GM19328 (cell line): ENCODE measurements around the gene ENHO.

Source experiments
- ATAC-seq: cut with Tn5 transposase; IDR thresholded peaks from one replicate; pipeline ENCODE4 v1.9.1; 2021; ENCODE audit warnings: mild to moderate bottlenecking, moderate library complexity; ENCODE audit not compliant: unreplicated experiment

ENHO gene

GRCh38 chr9:34555936-34556525 is 33.2 kb upstream of the ENHO start:
- ATAC-seq = no peak

DNA sequence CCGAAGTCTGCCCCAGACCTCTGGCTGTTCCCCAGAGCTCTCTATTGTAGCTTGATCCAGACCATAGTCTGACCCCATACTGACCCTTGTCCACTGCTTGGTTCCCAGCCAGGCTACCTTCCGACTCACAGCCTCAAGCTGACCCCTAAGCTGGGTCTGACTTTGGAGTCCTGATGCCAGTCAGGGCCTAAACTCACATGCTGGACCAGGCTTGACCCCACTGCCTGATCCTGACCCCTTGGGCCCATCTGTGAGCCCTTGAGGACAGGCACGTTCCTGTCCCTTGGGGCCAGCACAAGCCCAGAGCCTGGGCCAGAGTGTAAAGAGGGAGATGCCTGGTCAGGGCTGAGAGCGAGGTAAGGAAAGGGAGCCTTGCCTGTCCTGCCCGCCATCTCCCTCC is 32.7 kb upstream of the ENHO start:
- no peak for ATAC-seq

DNA sequence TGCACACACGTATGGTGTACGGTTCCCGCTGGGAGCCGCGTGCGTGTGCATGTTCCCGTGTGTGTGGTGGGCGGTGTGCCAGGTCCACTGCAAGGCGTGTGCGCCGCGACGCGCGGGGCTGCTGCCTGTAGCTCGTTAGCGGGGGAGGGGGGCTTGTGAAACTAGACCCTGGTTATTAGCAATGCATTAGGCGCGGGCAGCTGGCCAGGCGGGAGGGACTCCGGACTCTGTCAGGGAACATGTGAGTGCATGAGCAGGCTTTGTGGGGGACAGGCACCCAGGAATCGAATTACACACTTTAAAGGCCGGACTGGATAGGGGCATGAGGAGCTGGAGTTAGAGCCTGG is 32.2 kb upstream of the ENHO start:
- ATAC-seq = no peak

DNA sequence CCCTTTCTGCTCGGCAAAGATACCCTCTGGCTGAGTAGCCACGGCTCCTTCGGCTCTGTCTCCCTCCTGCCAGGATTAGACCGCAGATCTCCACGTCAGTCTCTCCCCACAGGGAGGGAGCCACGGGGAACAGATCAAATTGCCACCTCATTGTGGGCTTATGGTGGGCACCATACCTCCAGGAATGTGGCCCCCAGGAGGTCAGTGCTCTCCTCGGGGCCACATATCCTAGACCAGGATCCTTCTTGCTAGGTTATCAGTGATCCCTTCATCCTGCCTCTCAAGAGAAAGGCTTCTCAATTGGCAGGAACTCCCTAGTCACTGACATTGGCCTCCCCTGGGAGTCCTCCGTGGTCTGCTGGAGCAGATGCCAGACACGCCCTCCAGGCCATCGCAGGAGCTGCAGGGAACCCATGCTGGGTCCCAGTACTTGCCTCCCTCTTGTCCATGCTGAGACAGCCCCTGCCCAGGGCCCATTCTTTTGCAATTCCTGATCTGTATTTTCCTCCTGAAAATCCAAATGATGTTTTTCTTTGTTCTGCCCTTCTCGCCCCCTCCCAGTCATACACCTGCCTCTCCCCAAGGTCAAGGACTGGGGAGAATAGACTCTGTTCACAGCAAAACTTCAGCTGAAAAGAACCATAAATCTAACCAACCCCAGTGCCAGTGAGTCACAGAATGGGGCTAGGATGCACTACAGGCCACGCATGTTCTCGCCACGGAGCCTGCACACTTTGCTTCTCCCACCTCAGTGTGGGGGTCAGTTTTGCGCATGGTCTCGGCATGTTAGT is 31.6 kb upstream of the ENHO start:
- no peak for ATAC-seq

GRCh38 chr9:34553511-34554021 is 30.8 kb upstream of the ENHO start:
- ATAC-seq = no peak

DNA sequence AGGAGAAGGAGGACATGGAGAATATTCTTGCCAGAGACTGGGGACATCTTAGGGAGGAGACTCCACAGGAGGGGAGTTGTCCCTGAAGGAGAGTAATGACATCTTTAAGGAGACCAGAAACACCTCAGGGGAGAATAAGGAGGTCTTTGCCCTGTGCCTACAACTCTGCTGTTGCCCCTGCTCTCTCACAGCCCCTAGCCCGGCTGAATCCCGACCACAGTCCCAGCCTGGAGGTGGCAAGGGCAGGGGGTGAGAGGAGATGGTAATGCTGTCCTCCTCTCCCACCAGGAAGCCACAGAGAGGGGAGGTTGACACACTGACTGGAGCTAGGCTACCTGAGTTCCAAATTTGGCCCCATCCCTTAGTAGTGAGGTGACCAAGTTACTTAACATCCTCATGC is 30.2 kb upstream of the ENHO start:
- no peak for ATAC-seq

DNA sequence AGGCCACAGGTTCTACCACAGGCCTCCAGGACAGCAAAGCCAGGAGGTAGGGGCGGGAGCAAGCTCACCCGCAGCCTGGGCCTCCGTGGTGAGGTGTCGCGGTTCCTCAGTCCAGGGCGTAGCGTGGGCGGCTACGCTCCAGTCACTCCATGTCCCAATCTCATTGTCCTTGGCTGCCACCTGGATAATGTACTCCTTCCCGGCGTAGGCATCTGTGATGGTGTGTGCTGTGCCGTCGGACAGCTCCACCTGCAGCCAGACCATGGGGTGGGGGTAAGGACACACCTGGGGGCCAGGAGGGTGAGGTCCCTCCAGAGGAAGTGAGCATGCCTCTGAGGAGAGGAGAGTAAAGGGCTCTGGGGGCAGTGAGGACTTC is 29.8 kb upstream of the ENHO start:
- no peak for ATAC-seq

- ATAC-seq = no peak
Measured at GRCh38 chr9:34551751-34552605, 29.2 kb upstream of the ENHO start.

- ATAC-seq = no peak
Measured at GRCh38 chr9:34550681-34551270, 28.0 kb upstream of the ENHO start.

DNA sequence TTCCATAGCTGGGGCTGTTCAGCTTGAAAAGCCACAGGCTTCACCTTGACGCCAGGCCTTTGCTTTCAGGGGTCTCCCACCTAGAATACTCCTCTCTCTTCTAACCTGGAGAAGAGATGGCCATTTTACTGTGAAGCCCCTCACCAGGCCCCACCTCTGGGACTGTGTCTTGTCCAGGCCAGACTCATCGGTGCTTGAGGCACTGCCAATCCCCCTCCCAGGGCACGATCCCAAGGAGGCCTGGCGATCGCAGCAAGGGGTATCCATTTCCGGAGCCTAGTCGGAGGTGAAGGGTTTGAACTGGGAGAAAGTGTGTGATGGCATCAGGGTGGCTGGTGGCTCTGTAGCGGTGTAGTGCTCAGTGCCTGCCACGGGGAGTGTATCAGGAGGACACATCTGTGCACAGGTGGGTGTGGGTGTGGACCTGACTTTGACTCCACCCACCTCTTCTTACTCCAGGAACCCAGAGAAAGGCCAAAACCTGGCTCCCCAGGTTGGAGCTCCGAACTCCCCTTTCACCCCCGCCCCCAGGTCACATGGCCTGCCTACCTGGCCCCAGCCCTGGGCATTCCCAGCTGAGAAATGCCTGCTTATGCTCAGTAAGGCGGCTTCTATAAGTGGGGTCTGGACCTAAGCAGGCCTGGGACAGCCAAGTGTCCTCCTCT is 27.4 kb upstream of the ENHO start:
- no peak for ATAC-seq

- no peak for ATAC-seq
Measured at GRCh38 chr9:34549407-34549732, 26.6 kb upstream of the ENHO start.

DNA sequence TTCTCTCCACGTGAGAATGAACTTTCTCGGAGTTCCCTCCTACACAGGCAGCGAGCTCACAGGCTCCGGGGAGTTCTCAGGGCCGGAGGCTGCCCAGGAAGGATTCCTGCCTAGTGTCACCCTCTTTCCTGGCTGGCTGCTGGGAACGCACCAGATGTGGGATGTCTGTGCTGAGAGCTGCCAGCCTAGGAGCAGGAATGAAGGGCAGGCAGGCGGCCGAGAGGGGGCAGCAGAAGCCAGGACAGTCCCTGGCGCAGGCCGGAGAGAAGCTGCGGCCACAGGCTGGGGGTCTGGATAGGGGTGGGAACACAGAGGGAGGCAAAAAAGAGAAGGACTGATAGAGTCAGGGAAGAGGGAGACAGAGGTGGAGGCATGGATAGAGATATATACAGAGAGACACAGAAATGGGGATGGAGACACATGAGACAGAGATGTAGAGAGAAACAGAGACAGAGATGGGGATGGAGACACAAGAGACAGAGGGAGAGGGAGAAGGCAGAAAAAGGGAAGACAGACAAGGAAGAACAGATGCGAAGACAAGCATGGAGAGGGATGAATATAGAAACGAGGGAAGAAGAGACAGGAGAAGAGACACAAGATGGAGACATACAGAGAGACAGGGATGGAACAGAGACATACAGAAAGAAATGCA is 25.3 kb upstream of the ENHO start:
- ATAC-seq = no peak

DNA sequence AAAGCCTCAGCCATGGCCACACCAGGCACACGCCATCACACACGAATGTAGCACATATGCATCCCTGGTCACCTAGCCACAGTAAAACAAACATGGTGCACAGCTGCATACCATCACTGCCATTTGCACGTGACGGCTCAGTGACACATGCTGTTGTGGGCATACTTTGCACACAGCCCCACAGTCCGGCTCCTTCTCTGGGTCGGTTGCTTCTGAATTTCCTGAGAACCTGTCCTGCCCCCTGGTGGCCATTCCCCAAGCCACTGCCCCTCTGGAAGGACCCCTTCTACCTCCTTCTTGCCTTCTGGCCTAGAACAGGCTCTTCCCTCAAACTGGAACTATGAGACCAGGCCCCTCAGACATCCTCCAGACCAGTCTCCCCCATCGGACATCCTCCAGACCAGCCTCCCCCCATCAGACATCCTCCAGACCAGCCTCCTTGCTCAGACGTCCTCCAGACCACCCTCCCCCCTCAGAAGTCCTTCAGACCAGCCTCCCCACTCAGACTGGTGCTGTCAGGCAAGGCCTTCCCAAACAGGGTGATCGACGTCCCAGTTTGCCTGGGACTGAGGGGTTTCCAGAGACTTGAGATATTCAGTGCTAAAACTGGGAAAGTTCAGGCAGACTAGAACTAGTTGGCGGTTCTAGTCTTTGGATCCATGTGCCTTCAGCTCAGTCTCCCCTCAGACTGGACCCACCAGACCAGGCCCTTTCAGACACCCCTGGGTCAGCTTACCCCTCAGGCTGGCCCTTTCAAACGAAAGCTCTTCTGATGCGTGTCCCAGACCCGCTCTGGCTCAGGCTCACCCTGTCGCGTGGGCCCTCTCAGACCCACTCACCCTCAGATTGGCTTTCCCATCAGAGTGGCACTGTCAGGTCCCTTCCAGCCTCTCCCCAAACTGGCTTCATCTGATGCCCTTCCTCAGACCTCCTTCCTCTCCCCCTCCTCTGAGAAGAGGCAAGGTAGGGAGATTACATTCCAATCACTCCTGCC is 24.3 kb upstream of the ENHO start:
- no peak for ATAC-seq

DNA sequence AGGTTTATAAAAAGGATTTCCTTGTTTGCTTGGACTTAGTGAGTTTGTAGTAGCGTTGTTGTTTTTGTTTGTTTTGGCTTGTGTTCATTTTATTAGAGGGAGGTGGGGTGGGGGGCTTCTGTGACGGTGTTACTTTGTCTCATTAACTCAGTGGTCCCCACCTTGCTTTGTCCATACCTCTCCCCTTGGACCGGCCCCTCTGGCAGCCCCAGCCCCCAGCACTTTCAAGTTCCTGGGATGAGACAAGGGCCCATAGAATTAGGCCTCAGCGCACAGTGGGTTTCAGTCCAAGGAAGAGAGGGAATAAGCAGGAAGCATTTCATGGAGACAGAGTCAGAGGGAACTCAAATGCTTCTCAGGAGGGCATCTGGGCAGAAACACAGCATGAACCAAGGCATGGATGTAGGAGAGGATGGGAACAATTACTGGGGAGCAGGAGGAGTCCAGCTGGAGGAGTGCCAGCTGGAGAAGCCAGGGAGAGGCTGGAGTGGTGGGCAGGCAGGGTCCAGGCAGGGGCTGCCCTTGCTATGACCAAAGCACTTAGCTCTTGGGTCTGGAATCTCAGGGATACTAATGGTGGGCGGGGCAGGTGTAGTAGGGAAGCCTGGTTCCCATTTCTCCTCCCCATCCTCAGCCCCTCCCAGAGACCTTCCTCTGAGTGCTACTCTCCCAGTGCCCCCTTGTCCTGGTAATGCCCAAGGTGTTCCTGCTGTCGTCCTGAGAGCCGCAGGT is 23.5 kb upstream of the ENHO start:
- no peak for ATAC-seq

DNA sequence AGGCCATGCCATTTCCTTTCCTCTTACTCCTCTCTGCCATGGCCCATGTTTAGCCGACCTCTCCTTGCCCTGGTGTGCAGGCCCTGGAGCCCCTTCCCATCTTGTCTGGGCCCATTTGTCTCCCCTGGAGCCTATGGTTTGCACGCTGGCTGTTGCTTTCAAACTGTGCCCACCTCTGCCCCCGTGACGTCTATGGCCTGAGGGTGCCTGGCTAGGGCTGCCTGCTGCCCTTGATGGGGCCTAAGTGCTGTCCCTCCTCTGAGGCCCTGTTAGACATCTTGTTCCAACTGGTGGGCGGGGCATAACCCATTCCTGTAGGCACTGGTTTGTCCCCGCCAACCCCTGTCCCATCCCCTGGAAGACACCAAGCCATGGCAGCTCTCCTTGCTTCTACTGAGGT is 22.7 kb upstream of the ENHO start:
- ATAC-seq = no peak

- ATAC-seq = no peak
Measured at GRCh38 chr9:34544035-34544434, 21.2 kb upstream of the ENHO start.

GRCh38 chr9:34541540-34541939 is 18.8 kb upstream of the ENHO start:
- no peak for ATAC-seq

DNA sequence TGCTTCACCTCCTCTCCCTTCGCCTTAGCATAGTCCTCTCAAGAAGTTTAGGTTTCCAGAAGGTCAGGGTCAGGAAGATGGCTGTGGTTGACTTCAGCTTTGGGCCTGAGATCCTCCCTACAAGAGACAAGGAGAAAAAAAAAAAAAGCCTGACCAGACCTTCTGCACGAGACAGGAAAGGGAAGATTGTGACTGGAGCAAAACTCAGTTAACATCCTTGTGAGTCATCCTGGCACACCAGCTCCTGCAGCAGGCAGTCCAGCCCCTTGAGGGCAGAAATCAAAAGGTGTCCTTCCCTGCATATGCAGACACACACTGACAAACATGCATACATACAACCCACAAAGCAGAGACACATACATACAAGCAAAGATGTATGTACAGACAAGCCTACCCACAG is 18.0 kb upstream of the ENHO start:
- ATAC-seq = no peak

GRCh38 chr9:34536685-34537084 is 13.9 kb upstream of the ENHO start:
- no peak for ATAC-seq
